ENCODE results near the gene SAAL1.
A peak's percentile ranks its signal among the peaks of the same experiment; 100 is the strongest.

SAAL1 gene

DNA sequence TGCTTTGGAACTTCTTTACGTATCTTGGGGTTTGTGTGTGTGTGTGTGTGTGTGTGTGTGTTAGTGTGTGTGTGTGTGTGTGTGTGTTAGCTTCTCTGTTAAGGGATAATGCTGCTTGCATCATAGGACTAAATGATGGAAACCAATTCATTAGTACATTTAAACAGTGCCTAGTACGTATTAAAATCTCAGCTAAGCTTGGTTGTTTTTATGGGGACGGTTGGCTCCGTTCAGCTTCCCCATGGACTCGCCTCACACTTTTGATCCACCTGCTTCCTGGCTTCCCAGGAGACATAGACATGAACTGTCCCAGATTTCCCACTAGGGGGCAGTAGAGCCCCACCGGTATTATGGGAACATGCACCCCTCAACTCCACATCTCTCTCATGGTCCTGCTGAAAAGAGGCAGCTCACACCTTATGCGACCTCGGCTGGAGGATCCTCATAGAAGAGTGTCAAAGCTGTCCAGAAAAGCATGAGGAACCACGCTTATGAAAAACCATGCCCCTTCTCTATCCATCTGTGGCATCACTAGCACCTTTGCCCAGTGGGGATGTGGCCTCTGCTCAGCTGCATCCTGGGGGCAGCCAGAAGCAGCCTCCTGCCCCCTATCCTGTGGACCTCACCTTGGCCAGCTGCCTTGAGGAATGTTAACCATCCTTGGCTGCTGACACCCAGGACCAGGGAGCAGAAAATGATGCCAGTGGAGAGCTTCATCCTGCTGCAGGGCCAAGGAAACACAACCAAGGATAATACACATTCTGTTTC lies 9.7 kb upstream of the SAAL1 start:
- Histone ChIP-seq H3K27ac (ENCODE audit: low read depth, low read length) (no peak overlapping the region), H3K4me2 (ENCODE audit: low read length) (no peak overlapping the region), H3K23ac (ENCODE audit: low read length) (no peak overlapping the region), H3K4me1 (ENCODE audit: control insufficient read depth, low read depth, low read length) (no peaks in the 10 kb centered on the region), H2BK5ac (ENCODE audit: low read length) (no peak overlapping the region), H3K79me2 (ENCODE audit: control insufficient read depth, insufficient read depth, low read length) (no peaks in the 10 kb centered on the region), H2BK120ac (ENCODE audit: low read depth, low read length) (no peak overlapping the region), H2AK5ac (ENCODE audit: low read length) (no peak overlapping the region), H3K9ac (ENCODE audit: low read length) (no peak overlapping the region), H4K8ac (ENCODE audit: low read depth, low read length) (no peak overlapping the region), H3K36me3 (ENCODE audit: control insufficient read depth, insufficient read depth, low read length) (no peaks in the 10 kb centered on the region), H4K5ac (ENCODE audit: low read length) (no peak overlapping the region), H3K4ac (ENCODE audit: low read depth, low read length) (no peak overlapping the region), H3K27me3 (ENCODE audit: insufficient read depth, low read length, poor library complexity) (no peaks in the 10 kb centered on the region), H3K56ac (ENCODE audit: low read length) (no peak overlapping the region), H3K79me1 (ENCODE audit: low read length) (no peaks in the 10 kb centered on the region), H2BK15ac (replicated peaks; ENCODE audit: low read depth) (no peak overlapping the region), H3K18ac (ENCODE audit: low read length) (no peak overlapping the region), H3K4me3 (ENCODE audit: low read length) (no peak overlapping the region)
- DNase-seq: peak; percentile 81
- no CpG with 5 or more reads among the region's 9 CpGs for WGBS (ENCODE audit: extremely low coverage, insufficient coverage, low lambda C conversion rate)

DNA sequence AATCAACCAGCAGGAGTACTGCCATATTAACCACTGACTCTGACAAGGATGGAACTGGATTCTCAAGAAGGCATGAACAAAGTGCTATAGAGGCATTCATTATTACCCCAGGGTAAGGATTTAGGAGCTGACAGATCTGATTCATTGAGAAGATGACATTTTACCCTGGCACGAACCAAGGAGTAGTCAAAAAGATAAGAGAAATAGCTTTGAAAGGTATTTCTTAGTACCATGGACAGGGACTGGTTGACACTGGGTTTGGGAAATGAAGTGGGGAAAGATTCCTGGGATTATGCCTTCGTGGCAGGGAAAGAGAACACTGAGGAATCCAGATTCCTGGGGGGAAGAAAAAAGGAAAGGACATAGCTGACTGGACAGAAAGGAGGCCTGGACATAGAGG lies 5.1 kb upstream of the SAAL1 start:
- DNase-seq: peak; percentile 22
- Histone ChIP-seq H2BK15ac (replicated peaks; ENCODE audit: low read depth) (no peak overlapping the region), H2BK120ac (ENCODE audit: low read depth, low read length) (no peak overlapping the region), H3K27me3 (ENCODE audit: insufficient read depth, low read length, poor library complexity) (no peaks in the 10 kb centered on the region), H3K4me2 (ENCODE audit: low read length) (no peak overlapping the region), H3K79me1 (ENCODE audit: low read length) (no peaks in the 10 kb centered on the region), H3K4me3 (ENCODE audit: low read length) (no peak overlapping the region), H3K4ac (ENCODE audit: low read depth, low read length) (no peak overlapping the region), H3K9ac (ENCODE audit: low read length) (no peak overlapping the region), H3K36me3 (ENCODE audit: control insufficient read depth, insufficient read depth, low read length) (no peaks in the 10 kb centered on the region), H3K27ac (ENCODE audit: low read depth, low read length) (no peak overlapping the region), H3K23ac (ENCODE audit: low read length) (no peak overlapping the region), H2BK5ac (ENCODE audit: low read length) (no peak overlapping the region), H4K8ac (ENCODE audit: low read depth, low read length) (no peak overlapping the region), H2AK5ac (ENCODE audit: low read length) (no peak overlapping the region), H3K79me2 (ENCODE audit: control insufficient read depth, insufficient read depth, low read length) (no peaks in the 10 kb centered on the region), H3K18ac (ENCODE audit: low read length) (no peak overlapping the region), H3K4me1 (ENCODE audit: control insufficient read depth, low read depth, low read length) (no peaks in the 10 kb centered on the region), H4K5ac (ENCODE audit: low read length) (no peak overlapping the region), H3K56ac (ENCODE audit: low read length) (no peak overlapping the region)
- no CpG with 5 or more reads among the region's 2 CpGs for WGBS (ENCODE audit: extremely low coverage, insufficient coverage, low lambda C conversion rate)

GRCh38 chr11:18108254-18108653 lies 2.4 kb upstream of the SAAL1 start:
- peaks cover 16% of the 10 kb centered on the region for H3K79me2 ChIP-seq (ENCODE audit: control insufficient read depth, insufficient read depth, low read length)
- no peaks in the 10 kb centered on the region for H3K27me3 ChIP-seq (ENCODE audit: insufficient read depth, low read length, poor library complexity)
- DNase-seq: no peak
- WGBS (ENCODE audit: extremely low coverage, insufficient coverage, low lambda C conversion rate): 100% methylated on average over 1 of the region's 3 CpGs
- H3K36me3 ChIP-seq (ENCODE audit: control insufficient read depth, insufficient read depth, low read length): no peaks in the 10 kb centered on the region
- no peak overlapping the region for H4K8ac ChIP-seq (ENCODE audit: low read depth, low read length)
- peaks cover 6% of the 10 kb centered on the region for H3K79me1 ChIP-seq (ENCODE audit: low read length)
- H3K4ac ChIP-seq (ENCODE audit: low read depth, low read length): no peak overlapping the region
- H2BK120ac ChIP-seq (ENCODE audit: low read depth, low read length): no peak overlapping the region
- no peak overlapping the region for H2BK5ac ChIP-seq (ENCODE audit: low read length)
- no peak overlapping the region for H2AK5ac ChIP-seq (ENCODE audit: low read length)
- H3K4me3 ChIP-seq (ENCODE audit: low read length): no peak overlapping the region
- no peak overlapping the region for H3K23ac ChIP-seq (ENCODE audit: low read length)
- no peak overlapping the region for H2BK15ac ChIP-seq (replicated peaks; ENCODE audit: low read depth)
- peaks cover 3% of the 10 kb centered on the region for H3K4me1 ChIP-seq (ENCODE audit: control insufficient read depth, low read depth, low read length)
- no peak overlapping the region for H3K56ac ChIP-seq (ENCODE audit: low read length)
- no peak overlapping the region for H3K9ac ChIP-seq (ENCODE audit: low read length)
- H4K5ac ChIP-seq (ENCODE audit: low read length): no peak overlapping the region
- no peak overlapping the region for H3K4me2 ChIP-seq (ENCODE audit: low read length)
- no peak overlapping the region for H3K27ac ChIP-seq (ENCODE audit: low read depth, low read length)
- H3K18ac ChIP-seq (ENCODE audit: low read length): no peak overlapping the region

- peaks cover 3% of the 10 kb centered on the region for H3K36me3 ChIP-seq (ENCODE audit: control insufficient read depth, insufficient read depth, low read length)
- no peak overlapping the region for H3K4me2 ChIP-seq (ENCODE audit: low read length)
- H3K9ac ChIP-seq (ENCODE audit: low read length): no peak overlapping the region
- no peak overlapping the region for H2BK15ac ChIP-seq (replicated peaks; ENCODE audit: low read depth)
- no peak overlapping the region for H4K8ac ChIP-seq (ENCODE audit: low read depth, low read length)
- H3K4ac ChIP-seq (ENCODE audit: low read depth, low read length): no peak overlapping the region
- H3K79me2 ChIP-seq (ENCODE audit: control insufficient read depth, insufficient read depth, low read length): peaks cover 16% of the 10 kb centered on the region
- no peak overlapping the region for H3K23ac ChIP-seq (ENCODE audit: low read length)
- H3K27me3 ChIP-seq (ENCODE audit: insufficient read depth, low read length, poor library complexity): no peaks in the 10 kb centered on the region
- no peak overlapping the region for H3K27ac ChIP-seq (ENCODE audit: low read depth, low read length)
- H3K56ac ChIP-seq (ENCODE audit: low read length): no peak overlapping the region
- no peak overlapping the region for H3K18ac ChIP-seq (ENCODE audit: low read length)
- no peak overlapping the region for H2BK5ac ChIP-seq (ENCODE audit: low read length)
- WGBS (ENCODE audit: extremely low coverage, insufficient coverage, low lambda C conversion rate): no CpG with 5 or more reads among the region's 9 CpGs
- no peak for DNase-seq
- H3K4me3 ChIP-seq (ENCODE audit: low read length): no peak overlapping the region
- H2AK5ac ChIP-seq (ENCODE audit: low read length): no peak overlapping the region
- no peak overlapping the region for H4K5ac ChIP-seq (ENCODE audit: low read length)
- H3K79me1 ChIP-seq (ENCODE audit: low read length): peaks cover 6% of the 10 kb centered on the region
- peaks cover 3% of the 10 kb centered on the region for H3K4me1 ChIP-seq (ENCODE audit: control insufficient read depth, low read depth, low read length)
- no peak overlapping the region for H2BK120ac ChIP-seq (ENCODE audit: low read depth, low read length)
Measured at GRCh38 chr11:18106688-18107087, 806 bp upstream of the SAAL1 start.

DNA sequence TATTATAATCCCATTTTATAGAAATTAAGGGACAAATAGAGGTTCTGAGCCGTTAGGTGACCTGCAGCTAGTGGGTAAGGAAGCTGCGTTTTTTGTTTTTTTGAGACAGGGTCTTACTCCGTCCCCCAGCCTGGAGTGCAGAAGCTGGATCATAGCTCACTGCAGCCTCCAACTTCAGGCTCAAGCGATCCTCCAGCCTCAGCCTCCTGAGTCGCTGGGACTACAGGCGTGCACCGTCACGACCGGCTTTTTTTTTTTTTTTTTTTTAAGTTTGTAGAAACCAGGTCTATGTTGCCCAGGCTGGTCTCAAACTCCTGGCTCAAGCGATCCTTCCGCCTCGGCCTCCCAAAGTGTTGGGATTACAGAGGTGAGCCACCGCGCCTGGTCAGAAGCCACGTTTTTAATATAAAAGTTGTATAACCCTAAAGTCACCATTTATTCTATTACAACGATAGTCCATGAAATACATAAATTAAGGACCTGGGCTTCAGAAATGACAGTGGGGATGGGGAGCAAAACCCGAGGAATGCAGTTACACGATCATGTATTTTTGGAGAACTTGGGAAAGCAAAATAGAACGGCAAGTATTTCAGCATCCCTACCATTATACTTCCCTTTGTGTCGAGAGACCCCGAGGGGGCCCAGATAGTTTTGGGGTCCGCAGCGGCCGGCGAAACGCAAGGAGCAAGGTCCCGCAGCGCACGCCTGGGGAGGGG lies 638 bp downstream of the SAAL1 start:
- Histone ChIP-seq H3K4me2 (ENCODE audit: low read length) (peak overlapping the region; percentile 71), H3K18ac (ENCODE audit: low read length) (peak overlapping the region; percentile 8), H4K8ac (ENCODE audit: low read depth, low read length) (no peak overlapping the region), H3K27me3 (ENCODE audit: insufficient read depth, low read length, poor library complexity) (no peaks in the 10 kb centered on the region), H3K9ac (ENCODE audit: low read length) (peak overlapping the region; percentile 98), H2BK15ac (replicated peaks; ENCODE audit: low read depth) (no peak overlapping the region), H3K4ac (ENCODE audit: low read depth, low read length) (peak overlapping the region; percentile 18), H3K23ac (ENCODE audit: low read length) (peak overlapping the region; percentile 66), H2BK5ac (ENCODE audit: low read length) (no peak overlapping the region), H3K36me3 (ENCODE audit: control insufficient read depth, insufficient read depth, low read length) (peaks cover 3% of the 10 kb centered on the region), H3K79me2 (ENCODE audit: control insufficient read depth, insufficient read depth, low read length) (peaks cover 20% of the 10 kb centered on the region), H3K56ac (ENCODE audit: low read length) (peak overlapping the region; percentile 95), H3K4me1 (ENCODE audit: control insufficient read depth, low read depth, low read length) (peaks cover 3% of the 10 kb centered on the region), H4K5ac (ENCODE audit: low read length) (peak overlapping the region; percentile 56), H3K4me3 (ENCODE audit: low read length) (peak overlapping the region; percentile 99), H2BK120ac (ENCODE audit: low read depth, low read length) (no peak overlapping the region), H3K79me1 (ENCODE audit: low read length) (peaks cover 6% of the 10 kb centered on the region), H3K27ac (ENCODE audit: low read depth, low read length) (no peak overlapping the region), H2AK5ac (ENCODE audit: low read length) (no peak overlapping the region)
- no CpG with 5 or more reads among the region's 29 CpGs for WGBS (ENCODE audit: extremely low coverage, insufficient coverage, low lambda C conversion rate)
- DNase-seq: peak; percentile 8

All from mesendoderm (in vitro differentiated cells).